IPS DF 19.7 (cell line): ENCODE measurements around the gene IFNA10.
"Not testable (repeated sequence)": the region's sequence is repeated elsewhere in the genome, so short reads cannot be mapped to it uniquely, and the experiment has no call there.

ENCODE experiments used
- DNase-seq: peaks from one replicate; pipeline ENCODE4 v3.0.0-alpha.2; 2013; ENCODE audit warnings: low read depth, low spot score

IFNA10 gene

DNA sequence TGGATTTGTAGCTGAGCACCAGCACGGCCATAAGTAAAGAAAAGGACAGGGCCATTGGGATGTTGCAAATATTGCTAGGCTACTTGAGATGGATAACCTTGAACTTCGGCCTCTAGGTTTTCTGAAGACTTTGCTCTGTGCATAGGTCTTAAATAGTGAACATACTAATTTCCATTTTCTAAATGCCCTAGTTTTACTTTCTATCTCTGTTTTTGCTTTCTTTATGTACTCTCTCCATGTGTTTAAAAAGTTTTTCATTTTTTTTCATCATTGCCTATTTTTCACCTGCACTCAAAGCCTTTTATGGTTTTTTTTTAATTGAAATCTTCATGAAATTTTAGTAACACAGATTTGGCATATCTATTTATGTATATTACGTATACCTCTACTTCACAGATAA, at the start of gene IFNA10:
TSS of gene IFNA10 (minus strand) at position 101 of the 400 bp plus-strand sequence. CDS start at position 55, 46 bp downstream.
- not testable (repeated sequence) for DNase-seq

DNA sequence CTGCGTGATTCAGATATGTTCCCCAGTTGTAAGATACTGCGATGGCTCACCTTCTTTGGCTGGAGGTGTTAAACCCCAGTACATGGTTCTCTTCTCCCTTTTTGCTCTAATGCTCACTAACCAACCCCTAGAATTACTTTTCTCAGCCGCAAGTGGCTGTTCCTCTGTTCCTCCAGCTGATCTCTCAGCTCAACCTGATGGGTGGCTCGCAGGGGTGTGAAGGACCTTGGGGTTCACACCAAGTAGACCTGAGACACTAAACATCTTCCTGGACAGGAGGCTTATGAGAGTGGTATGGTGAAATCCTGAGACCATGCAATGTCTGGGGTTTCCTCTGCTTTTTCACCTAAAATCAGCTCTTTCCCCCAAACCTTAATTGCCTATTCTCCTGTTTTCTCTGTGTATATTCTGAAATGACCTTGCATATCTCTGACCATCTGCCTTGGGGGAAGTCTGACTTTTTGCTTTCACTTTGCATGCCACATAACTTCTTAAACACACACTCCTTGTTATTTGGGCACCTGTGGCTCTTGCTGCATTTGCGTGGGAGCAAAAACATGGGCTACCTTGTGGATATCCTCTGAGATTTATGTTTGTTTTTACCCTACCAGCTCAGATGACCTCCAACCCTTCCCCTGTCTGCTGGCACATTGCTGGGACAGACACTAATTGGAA, 48.7 kb upstream of the IFNA10 start:
- no peak for DNase-seq

DNA sequence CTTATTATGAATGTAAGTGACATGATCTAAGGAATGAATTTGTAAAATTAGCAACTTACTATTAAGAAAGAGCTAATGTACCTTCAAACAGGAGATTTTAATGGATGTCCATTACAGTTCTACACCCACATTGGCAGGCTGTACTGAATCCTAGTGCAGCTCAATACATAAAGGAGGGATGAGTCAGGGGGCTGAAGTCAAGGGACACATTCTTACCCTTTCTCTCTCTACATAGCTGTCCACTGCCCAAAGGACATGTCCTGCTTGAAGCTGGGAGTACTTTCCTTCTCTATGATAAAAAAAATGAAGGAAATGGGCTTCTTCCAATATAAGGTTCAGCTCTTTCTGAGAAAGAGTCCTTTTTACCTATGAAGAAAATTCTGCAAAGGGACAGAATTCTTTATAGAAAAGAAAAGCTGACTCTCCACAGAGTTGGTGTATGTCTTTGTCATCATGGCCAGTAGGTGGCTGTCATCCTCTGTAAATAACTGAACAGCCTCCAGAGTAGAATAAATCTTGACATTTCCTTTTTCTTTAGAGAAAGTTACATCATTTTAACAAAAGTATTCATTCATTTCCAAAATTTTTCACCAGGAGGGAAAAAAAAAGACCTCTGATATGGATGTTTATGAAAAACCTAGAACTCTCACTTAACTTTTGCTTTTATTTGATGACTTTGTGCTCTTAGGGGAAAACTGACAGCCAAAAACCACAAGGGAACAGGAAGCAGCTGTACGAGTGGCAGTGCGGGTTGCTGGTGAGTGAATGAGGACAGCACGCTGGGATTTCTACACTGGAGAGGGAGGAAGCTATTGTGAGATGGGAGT, 46.0 kb upstream of the IFNA10 start:
- DNase-seq: no peak

DNA sequence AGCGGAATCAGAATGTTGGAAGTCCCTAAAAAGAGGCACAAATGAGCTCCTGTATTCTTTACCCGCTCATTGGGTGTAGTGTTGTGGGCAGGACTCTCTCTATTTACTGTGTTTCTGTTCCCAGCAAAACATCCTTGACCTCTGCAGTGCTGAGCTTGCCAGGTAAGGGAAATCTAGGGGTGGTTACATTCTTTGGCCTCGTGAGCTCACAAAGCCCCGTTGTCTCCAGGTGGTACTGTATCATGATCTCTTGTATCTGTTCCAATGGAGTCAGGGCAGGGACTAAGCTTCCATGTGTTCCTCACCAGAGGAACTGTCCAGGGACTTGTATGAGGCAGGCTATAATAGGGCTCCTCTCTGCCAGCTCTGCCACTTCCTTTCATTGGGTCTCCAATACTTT, 44.7 kb upstream of the IFNA10 start:
- no peak for DNase-seq

DNA sequence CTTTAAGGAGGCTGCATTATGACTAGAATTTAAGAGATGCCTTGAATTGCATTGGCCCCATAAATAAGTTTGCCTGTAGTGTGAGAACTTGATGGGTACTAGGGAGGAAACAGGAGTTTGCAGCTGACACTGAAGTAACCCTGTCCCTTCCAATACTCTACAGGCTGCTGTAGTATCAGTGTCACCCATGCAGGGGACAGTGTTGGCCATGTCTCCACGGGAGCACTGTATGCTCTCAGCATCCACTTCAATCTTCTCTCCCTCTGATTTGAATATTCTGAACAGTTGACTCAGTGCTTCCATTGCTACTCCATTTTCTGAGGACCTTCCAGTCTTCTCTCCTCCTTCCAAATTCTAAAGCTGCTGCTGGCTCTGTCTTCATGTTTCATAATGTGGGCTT, 44.2 kb upstream of the IFNA10 start:
- no peak for DNase-seq

DNA sequence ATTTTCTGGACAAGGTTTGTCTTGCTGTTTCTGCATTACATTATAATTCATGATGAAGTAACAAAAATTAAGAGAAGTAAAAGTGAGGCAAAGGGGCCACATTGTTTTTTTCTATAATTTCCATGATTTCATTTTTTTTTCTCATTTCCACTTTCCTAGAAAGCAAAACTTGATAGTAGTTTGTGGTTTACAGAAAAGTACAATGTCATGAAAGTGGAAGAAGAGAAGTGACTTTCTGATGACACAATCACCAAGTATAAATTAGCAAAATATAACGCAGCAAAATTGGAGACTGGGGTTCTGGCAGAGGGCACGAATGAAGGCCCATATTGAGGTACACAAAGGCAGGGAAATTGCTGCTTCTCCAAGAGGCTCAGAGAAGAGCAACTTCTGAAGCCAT, 37.9 kb upstream of the IFNA10 start:
- no peak for DNase-seq

DNA sequence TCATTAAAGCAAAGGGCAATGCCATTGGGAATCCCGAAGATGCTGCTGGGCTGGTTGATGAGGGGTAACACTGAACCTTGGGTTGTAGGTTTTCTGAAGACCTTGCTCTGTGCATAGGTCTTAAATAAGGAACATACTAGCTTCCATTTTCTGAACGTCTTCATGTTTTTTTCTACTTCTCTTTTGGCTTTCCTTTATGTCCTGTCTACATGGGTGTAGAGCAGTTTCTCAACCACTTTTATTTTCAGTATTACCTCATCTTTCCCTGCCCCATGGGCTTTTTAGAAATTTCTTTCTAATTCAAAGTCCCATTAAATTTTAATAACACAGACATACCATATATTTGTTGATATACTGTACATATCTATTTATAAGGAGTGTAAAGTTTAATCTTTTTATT, 33.0 kb upstream of the IFNA10 start, which contains the start of gene IFNA14:
TSS of gene IFNA14 (minus strand) at position 95 of the 400 bp plus-strand sequence. CDS start at position 25, 70 bp downstream.
- DNase-seq: no peak

DNA sequence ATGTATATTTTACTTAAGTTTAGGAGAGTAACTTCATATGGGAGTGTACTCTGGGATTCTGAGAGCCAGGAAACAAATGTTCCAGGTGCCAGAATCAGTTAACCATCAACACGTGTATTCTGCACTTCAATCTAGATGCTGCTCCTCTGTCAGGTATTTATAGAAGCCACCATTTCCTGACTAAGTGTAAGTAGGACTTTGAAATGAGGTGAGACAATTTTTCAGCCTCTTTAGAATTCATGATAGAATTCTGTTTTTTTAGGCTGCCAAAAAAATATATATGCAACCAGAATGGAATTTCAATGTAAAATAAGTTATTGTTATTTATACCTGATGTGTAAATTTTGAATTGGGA, 29.4 kb upstream of the IFNA10 start:
- DNase-seq: not testable (repeated sequence)

DNA sequence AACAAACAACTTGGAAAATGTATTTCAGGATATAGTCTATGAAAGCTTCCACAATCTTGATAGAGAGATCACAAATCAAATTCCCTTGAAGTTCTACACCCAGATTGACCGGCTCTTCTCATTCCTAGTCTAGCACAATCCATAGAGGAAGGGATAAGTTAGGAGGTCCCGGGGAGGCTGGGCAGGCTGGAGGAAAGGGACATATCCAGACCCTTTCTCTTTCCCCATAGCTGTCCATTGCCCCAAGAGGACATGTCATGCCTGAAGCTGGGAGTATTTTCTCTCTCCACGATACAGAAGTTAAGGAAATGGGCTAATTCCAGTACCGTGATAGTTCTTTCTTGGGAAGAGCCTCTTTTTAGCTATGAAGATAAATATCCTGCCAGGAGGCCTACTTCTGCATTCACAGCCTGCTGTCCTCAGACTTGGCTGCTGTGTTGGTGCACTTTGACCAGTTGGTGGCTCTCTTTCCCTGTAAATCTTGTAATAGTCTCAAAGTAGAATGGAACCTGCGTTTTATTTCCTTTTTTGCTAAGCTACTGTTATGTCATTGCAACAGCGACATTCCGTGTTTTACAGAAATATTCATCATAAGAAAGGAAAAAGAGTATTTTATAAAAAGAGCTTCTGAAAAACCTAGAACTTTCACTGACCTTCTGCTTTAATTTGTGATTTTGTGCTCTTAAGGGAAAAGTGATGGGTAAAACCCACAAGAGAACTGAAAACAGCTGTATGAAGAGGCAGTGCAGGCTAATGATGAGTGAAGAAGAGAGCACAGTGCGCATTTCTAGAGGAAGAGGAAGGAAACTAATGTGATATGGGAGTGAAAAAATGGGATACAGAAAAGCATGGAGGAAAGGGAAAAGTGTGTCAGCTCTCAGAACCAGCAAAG, 28.8 kb upstream of the IFNA10 start:
- not testable (repeated sequence) for DNase-seq

DNA sequence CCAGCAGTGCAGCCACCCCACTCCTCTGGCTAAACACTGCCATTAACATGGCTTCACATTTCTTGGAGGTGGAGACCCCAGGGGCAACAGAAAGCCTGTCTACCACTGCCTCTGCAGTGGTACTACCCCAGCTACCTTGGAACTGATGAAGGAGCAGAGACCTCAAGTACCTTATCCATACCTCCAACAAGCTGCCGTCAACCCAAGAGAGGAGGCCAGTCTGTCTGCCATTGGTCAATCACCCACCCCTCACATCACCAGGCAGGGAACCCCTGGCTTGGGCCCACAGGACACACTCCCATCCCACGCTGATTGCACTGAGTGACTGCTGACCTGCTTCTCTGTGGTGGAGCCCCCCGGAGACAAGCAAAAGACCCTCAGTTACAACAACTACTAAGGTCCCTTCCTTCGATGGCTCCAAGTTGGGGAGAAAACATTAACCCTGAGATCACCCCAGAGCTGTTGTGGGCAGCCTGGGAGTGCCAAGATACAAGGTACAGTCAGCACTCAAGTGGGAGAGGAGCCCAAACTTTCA, 27.3 kb upstream of the IFNA10 start:
- DNase-seq: no peak

DNA sequence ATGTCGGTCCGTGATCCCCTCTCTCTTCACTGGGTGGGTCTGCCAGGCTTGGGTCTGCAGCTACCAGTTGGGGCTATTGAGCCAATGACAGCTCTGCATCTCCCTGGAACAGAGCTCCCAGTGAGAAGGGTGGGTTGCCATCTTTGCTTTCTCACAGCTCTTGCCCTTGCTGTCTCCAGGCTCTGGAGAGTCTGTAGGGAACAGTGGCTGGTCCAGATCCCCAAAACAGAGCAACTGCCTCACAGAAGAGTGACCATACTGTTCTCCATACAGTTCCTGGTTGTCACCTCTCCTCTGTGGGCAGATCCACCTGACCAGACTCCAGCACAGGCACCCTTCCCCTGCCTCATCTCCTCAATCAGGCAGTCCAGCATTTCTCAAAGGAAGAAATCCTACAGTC, 26.3 kb upstream of the IFNA10 start:
- no peak for DNase-seq

DNA sequence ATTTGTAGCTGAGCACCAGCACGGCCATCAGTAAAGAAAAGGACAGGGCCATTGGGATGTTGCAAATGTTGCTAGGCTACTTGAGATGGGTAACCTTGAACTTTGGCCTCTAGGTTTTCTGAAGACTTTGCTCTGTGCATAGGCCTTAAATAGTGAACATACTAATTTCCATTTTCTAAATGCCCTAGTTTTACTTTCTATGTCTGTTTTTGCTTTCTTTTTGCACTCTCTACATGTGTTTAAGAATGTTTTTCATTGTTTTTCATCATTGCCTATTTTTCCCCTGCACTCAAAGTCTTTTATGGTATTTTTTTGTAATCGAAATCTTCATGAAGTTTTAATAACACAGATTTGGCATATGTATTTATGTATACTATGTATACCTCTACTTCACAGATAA, 21.2 kb upstream of the IFNA10 start, which contains the start of gene IFNA17:
TSS of gene IFNA17 (minus strand) at position 101 of the 400 bp plus-strand sequence. CDS start at position 52, 49 bp downstream.
- DNase-seq: no peak

DNA sequence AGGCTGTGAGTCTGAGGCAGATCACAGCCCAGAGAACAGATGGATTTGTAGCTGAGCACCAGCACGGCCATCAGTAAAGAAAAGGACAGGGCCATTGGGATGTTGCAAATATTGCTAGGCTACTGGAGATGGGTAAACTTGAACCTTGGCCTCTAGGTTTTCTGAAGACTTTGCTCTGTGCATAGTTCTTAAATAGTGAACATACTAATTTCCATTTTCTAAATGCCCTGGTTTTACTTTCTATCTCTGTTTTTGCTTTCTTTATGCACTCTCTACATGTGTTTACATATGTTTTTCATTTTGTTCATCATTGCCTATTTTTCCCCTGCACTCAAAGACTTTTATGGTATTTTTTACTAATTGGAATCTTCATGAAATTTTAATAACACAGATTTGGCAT, 10.3 kb upstream of the IFNA10 start, which contains the start of gene IFNA16:
TSS of gene IFNA16 (minus strand) at position 101 of the 400 bp plus-strand sequence. CDS start at position 95, 6 bp downstream.
- not testable (repeated sequence) for DNase-seq

DNA sequence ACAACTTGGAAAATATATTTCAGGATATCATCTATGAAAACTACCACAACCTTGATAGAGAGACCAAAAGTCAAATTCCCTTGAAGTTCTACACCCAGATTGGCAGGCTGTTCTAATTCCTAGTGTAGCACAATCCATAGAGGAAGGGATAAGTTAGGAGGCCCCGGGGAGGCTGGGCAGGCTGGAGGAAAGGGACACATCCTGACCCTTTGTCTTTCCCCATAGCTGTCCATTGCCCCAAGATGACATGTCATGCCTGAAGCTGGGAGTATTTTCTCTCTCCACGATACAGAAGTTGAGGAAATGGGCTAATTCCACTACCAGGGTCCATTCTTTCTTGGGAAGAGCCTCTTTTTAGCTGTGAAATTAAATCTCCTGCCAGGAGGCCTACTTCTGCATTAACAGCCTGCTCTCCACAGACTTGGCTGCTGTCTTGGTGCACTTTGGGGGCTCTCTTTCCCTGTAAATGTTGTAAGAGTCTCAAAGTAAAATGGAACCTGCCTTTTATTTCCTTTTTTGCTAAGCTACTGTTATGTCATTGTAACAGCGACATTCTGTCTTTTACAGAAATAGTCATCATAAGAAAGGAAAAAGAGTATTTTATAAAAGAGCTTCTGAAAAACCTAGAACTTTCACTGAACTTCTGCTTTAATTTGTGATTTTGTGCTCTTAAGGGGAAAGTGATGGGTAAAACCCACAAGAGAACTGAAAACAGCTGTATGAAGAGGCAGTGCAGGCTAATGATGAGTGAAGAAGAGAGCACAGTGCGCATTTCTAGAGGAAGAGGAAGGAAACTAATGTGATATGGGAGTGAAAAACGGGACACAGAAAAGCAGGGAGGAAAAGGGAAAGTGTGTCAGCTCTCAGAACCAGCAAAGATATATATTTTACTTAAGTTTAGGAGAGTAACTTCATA, 6.7 kb upstream of the IFNA10 start:
- not testable (repeated sequence) for DNase-seq

DNA sequence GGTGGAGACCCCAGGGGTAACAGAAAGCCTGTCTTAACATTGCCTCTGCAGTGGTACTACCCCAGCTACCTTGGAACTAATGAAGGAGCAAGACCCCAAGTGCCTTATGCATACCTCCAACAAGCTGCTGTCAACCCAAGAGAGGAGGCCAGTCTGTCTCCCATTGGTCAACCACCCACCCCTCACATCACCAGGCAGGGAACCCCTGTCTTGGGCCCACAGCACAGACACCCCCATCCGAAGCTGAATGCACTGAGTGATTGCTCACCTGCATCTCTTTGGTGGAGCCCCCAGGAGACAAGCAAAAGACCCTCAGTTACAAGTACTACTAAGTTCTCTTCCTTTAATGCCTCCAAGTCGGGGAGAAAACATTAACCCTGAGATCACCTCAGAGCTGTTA, 5.2 kb upstream of the IFNA10 start:
- DNase-seq: not testable (repeated sequence)

DNA sequence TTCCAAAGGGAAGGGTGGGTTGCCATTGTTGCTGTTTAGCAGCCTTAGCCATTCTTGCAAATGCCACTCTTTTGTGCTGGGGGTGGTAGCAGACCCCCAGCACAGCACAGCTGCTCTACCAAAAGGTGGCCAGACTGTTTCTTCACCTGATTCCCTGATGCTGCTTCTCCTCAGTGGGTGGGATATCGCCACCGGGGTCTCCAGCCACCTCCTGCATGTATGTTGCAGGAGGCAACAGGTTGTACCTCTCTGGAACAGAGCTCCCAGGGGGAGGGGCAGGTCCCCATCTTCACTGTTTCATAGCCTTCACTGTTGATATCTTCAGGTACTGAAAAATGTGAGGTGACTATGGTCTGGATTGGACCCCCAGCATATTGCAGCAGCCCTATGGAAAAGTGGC, 3.8 kb upstream of the IFNA10 start:
- not testable (repeated sequence) for DNase-seq

DNA sequence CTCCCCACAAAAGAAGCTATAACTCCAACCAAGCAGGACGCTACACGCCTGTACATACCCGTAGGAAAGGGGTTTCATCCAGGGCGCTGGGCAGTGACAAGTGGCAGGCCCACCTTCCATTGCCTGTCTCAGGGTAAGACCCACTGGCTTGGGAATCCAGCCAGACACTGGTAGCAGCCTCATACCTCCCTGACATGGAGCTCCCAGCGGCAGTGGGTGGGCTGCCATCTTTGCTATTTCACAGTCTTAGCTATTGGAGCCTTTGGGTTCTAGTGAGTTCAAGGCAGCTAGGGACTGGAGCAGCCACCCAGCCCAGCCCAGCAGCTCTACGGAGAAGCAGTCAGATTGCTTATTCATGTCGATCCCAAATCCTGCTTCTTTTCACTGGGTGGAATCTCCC, 3.4 kb upstream of the IFNA10 start:
- DNase-seq: no peak

DNA sequence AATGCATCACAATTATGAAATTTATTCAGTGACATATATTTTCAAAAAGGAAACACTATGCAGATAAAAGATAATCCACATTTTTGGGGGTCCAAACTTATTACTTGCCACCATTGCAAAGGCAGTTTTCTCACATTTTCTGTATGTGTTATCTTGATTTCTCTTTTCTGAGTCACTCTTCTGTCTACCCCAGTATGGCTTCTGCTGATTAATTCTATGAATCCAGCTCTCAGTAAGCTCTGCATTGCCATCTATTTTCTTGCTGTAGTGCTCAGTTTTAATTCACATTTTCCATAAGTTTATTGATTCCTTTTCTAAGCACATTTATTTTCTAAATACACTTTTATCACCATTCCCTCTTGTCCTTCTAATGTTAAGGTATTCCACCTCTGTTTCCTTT, 1.7 kb downstream of the IFNA10 start:
- no peak for DNase-seq

DNA sequence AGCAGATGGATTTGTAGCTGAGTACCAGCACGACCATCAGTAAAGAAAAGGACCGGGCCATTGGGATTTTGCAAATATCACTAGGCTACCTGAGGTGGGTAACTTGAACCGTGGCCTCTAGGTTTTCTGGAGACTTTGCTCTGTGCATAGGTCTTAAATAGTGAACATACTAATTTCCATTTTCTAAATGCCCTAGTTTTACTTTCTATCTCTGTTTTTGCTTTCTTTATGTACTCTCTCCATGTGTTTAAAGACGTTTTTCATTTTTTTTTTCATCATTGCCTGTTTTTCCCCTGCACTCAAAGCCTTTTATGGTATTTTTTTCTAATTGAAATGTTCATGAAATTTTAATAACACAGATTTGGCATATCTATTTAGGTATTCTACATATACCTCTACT, 4.8 kb downstream of the IFNA10 start, which contains the start of gene IFNA7:
TSS of gene IFNA7 (minus strand) at position 101 of the 400 bp plus-strand sequence. CDS start at position 61, 40 bp downstream.
- not testable (repeated sequence) for DNase-seq
